ENCODE data around the gene CLCF1. TPM values are rescaled to one million over a fixed set of nuclear protein-coding genes. Genes with fewer than 3 reads are reported as not detected.

The CLCF1 gene
- total RNA-seq = 10 to 100 TPM in 2 of 3 donors, 1 to 10 TPM in 1; 3.2 to 11.1 (median 10.2) TPM

DNA sequence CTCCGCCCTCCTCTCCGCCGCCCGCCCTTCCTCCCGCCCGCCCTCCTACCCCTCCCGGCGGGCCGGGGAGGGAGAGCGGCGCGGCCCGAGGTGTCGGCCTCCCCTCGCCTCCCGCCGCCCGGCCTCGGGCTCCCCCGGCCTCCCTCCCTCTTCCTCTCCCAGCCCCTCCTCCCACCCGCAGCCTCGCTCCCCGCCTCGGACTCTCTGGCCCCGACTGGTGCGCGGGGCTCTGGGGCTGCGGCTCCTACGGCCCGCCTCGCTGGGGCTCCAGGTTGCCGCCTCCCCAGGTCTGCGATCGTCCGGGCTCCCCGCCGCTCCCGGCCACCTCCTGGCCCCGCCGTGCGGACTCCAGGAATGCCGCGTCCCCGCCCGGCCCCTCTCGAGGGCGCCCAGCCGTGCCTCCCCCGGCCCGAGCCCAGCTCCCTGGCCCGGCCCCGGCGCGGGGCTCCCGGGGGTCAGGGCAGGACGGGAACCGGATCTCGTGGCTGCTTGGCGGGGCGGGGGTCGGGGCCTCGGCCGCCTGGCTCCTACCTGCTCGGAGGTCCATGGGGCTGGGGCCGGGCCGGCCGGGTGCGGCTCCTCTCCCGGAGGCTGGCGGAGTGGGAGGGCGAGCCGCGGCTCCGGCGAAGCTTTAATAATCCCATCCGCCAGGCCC lies at the start of gene CLCF1:
Gene CLCF1 (minus strand): TSS at position 606 of the 655 bp plus-strand sequence. CDS start 59 bp downstream, at position 547.
- no peaks in the 10 kb centered on the region for H3K36me3 ChIP-seq
- H3K27me3 ChIP-seq = no peaks in the 10 kb centered on the region
- DNase-seq (ENCODE audit: low spot score in 2 of 2) = peak in 1 of 2 donors; percentile 68
- peak within 1 kb of the TSS; percentile 91 to 96 for H3K27ac ChIP-seq
- no peaks in the 10 kb centered on the region for H3K9me3 ChIP-seq
- TF ChIP-seq POLR2AphosphoS5 (IDR thresholded peaks at IDR 0.05) (peak in 1 of 3 donors; percentile 7), POLR2A (IDR thresholded peaks at IDR 0.05) (no peak)
- H3K4me1 ChIP-seq = peaks cover 6 to 15% of the 10 kb centered on the region in 2 donors
- peak within 1 kb of the TSS; percentile 75 to 94 (median 85) for H3K4me3 ChIP-seq
- intact Hi-C loops (cut with DNase I; ENCODE audit: low total_unique reads) = no loop called here

DNA sequence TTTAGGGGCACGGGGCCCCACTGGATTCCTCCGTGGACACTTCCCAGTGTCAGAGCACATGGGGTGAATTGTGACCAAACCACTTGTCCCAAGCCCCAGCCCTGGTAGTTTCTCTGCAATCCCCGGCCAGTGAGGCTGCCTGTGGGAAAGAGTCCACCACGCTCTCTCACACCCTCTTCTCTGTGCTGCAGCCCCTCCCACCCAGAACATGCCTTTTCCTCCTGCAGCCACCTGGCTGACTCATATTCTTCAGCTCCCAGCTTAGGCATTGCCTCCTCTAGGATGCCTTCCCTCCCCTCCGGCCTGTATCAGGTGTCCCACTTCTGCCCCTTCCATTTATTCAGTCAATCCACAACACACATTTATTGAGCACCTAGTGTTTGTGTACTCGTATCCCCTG lies 49.5 kb upstream of the CLCF1 start:
- peaks cover 7 to 14% of the 10 kb centered on the region in 2 donors for H3K4me1 ChIP-seq
- no peak for DNase-seq (ENCODE audit: low spot score in 2 of 2)
- H3K36me3 ChIP-seq = no peaks in the 10 kb centered on the region
- H3K4me3 ChIP-seq = no peak overlapping the region
- H3K9me3 ChIP-seq = no peaks in the 10 kb centered on the region
- TF ChIP-seq POLR2AphosphoS5 (IDR thresholded peaks at IDR 0.05) = no peak
- TF ChIP-seq, protein P1, sequence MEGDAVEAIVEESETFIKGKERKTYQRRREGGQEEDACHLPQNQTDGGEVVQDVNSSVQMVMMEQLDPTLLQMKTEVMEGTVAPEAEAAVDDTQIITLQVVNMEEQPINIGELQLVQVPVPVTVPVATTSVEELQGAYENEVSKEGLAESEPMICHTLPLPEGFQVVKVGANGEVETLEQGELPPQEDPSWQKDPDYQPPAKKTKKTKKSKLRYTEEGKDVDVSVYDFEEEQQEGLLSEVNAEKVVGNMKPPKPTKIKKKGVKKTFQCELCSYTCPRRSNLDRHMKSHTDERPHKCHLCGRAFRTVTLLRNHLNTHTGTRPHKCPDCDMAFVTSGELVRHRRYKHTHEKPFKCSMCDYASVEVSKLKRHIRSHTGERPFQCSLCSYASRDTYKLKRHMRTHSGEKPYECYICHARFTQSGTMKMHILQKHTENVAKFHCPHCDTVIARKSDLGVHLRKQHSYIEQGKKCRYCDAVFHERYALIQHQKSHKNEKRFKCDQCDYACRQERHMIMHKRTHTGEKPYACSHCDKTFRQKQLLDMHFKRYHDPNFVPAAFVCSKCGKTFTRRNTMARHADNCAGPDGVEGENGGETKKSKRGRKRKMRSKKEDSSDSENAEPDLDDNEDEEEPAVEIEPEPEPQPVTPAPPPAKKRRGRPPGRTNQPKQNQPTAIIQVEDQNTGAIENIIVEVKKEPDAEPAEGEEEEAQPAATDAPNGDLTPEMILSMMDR (IDR thresholded peaks at IDR 0.05) = no peak
- H3K27ac ChIP-seq = no peak overlapping the region
- no peaks in the 10 kb centered on the region for H3K27me3 ChIP-seq
- intact Hi-C loops (cut with DNase I; ENCODE audit: low total_unique reads) = no loop called here

DNA sequence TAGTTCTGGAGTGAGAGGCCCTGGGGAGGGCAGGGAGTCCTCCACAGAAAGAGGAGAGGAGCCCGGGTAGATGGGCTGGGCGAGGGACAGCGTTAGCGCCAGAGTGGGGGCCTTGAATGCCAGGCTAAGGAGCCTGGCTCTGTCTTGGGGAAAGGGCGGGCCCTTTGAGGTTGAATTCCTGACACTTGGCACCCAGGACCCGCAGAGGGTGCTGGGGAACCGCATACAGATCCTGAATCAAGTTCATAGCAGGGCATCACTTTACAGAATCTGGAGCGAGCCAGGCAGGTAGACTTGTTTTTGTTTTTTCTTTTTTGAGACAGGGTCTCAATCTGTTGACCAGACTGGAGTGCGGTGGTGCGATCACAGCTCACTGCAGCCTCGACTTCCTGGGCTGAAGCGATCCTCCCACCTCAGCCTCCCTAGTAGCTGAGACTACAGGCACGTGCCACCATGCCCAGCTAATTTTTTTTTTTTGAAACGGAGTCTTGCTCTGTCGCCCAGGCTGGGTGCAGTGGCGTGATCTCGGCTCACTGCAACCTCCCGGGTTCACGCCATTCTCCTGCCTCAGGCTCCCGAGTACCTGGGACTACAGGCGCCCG lies 48.1 kb upstream of the CLCF1 start:
- TF ChIP-seq POLR2AphosphoS5 (IDR thresholded peaks at IDR 0.05) = no peak
- no peak for TF ChIP-seq POLR2A (IDR thresholded peaks at IDR 0.05)
- TF ChIP-seq, protein P1 (IDR thresholded peaks at IDR 0.05) = no peak
- Histone ChIP-seq H3K27ac (peak overlapping the region; percentile 90 to 94), H3K4me3 (peak overlapping the region; percentile 53 to 86 (median 77)), H3K36me3 (no peaks in the 10 kb centered on the region), H3K4me1 (peaks cover 7 to 10% of the 10 kb centered on the region in 2 donors), H3K9me3 (no peaks in the 10 kb centered on the region), H3K27me3 (no peaks in the 10 kb centered on the region)
- DNase-seq (ENCODE audit: low spot score in 2 of 2) = no peak
- intact Hi-C loops (cut with DNase I; ENCODE audit: low total_unique reads) = no loop called here

DNA sequence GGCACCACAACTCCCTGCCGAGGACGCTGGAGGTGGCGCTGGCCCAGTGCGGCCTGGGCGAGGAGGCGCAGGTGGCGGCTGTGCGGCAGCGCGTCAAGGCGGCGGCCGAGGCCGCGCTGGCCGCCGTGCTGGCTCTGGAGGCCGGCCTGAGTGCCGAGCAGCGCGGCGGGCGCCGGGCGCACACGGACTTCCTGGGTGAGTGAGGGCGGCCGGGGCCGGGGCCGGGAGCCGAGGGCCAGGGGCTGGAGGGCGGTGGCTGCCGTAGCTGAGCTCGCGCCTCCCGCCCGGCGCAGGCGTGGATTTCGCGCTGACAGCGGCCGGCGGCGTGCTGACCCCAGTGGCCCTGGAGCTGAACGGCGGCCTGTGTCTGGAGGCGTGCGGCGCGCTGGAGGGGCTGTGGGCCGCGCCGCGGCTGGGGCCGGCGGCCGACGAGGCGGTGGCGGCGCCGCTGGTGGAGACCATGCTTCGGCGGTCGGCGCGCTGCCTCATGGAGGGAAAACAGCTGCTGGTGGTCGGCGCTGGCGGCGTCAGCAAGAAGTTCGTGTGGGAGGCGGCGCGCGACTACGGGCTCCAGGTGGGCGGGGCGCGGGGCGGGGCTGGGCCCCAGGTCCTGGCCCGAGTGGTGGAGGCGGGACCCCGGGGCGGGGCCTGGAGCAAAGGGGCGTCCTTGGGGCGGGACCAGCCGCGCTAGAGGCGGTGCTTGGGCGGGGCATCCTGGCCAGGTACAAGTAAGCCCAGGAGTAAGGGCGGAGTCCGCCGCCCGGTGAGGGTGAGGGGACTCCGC lies 47.4 kb upstream of the CLCF1 start:
- intact Hi-C loops (cut with DNase I; ENCODE audit: low total_unique reads) = no loop called here
- peak; percentile 96 to 99 for DNase-seq (ENCODE audit: low spot score in 2 of 2)
- Histone ChIP-seq H3K4me3 (peak overlapping the region; percentile 53 to 86 (median 77)), H3K36me3 (no peaks in the 10 kb centered on the region), H3K4me1 (peaks cover 10 to 11% of the 10 kb centered on the region in 2 donors), H3K27ac (peak overlapping the region; percentile 90 to 94), H3K27me3 (no peaks in the 10 kb centered on the region), H3K9me3 (no peaks in the 10 kb centered on the region)
- peak in 2 of 3 donors; percentile 19 to 28 for TF ChIP-seq POLR2AphosphoS5 (IDR thresholded peaks at IDR 0.05)
- TF ChIP-seq, protein P1 (IDR thresholded peaks at IDR 0.05) = peak in 1 of 3 donors; percentile 18
- no peak for TF ChIP-seq POLR2A (IDR thresholded peaks at IDR 0.05)

DNA sequence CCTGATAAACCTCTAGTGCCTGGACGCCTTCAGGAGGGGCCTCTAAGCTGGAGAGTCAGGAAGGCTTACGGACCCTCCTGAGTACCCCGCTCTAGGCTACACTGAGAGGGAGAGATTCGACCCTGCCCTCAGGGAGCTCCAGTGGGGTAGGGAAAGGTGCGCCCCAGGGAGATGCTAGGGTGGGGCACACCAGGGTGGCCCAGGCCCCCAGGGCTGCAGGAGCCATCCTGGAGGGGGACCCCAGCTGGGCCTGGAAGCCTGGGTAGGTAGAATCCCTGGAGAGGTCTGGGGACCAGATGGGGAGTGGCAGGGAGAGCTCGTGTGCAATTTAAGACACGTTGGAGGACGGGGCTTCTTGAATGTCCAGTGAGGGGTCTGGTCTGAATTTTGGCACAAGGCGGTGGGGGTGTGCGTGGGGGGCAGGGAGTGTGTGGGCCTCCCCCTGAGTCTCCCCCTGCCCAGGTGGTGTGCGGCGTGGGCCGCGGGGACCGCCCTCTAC lies 46.8 kb upstream of the CLCF1 start:
- peak overlapping the region; percentile 53 to 86 (median 77) for H3K4me3 ChIP-seq
- no peaks in the 10 kb centered on the region for H3K36me3 ChIP-seq
- H3K27me3 ChIP-seq = no peaks in the 10 kb centered on the region
- intact Hi-C loops (cut with DNase I; ENCODE audit: low total_unique reads) = no loop called here
- DNase-seq (ENCODE audit: low spot score in 2 of 2) = no peak
- H3K4me1 ChIP-seq = peaks cover 10 to 13% of the 10 kb centered on the region in 2 donors
- peak overlapping the region; percentile 90 to 94 for H3K27ac ChIP-seq
- TF ChIP-seq, protein P1 (IDR thresholded peaks at IDR 0.05) = no peak
- TF ChIP-seq POLR2AphosphoS5 (IDR thresholded peaks at IDR 0.05) (no peak), POLR2A (IDR thresholded peaks at IDR 0.05) (no peak)
- no peaks in the 10 kb centered on the region for H3K9me3 ChIP-seq
